Prostate gland (tissue), 2 donors: ENCODE results near the gene SLFN12. TPM values are rescaled to one million over a fixed set of nuclear protein-coding genes. Genes with fewer than 3 reads are reported as not detected.

ENCODE experiments used
- DNase-seq: peaks from one replicate; pipeline ENCODE4 v3.0.0-alpha.2; 2019; ENCODE audit warnings: low spot score
- H3K27ac ChIP-seq, 2 donors: fragments of 200-600 bp; sonication (generic); 2 replicates each; pipeline ENCODE4 v1.5.1; 2017 to 2019
- H3K27me3 ChIP-seq: fragments of 200-600 bp; sonication (generic); replicated peaks from 2 replicates; pipeline ENCODE4 v1.5.1; 2019; ENCODE audit not compliant: insufficient read depth
- H3K36me3 ChIP-seq, 2 donors: fragments of 200-600 bp; sonication (generic); 1 replicate in 1 of 2; 2 replicates in 1 of 2; pipeline versions ENCODE4 v1.5.1 to v1.8.1; 2017 to 2019
- H3K4me1 ChIP-seq: fragments of 200-600 bp; sonication (generic); replicated peaks from 2 replicates; pipeline ENCODE4 v1.5.1; 2019
- H3K4me3 ChIP-seq, 2 donors: fragments of 200-600 bp; sonication (generic); 2 replicates each; pipeline ENCODE4 v1.5.1; 2017 to 2019
- H3K9me3 ChIP-seq: fragments of 200-600 bp; sonication (generic); 2 replicates; pipeline ENCODE4 v1.5.1; 2017
- POLR2A ChIP-seq: fragments of 450-650 bp; IDR thresholded peaks from one replicate; pipeline ENCODE4 v1.6.1; 2016; ENCODE audit warnings: antibody characterized with exemption, mild to moderate bottlenecking
- POLR2AphosphoS5 ChIP-seq: sonication (generic); formaldehyde crosslinking; IDR thresholded peaks from one replicate; pipeline ENCODE4 v1.6.1; 2017; ENCODE audit warnings: antibody characterized with exemption
- WGBS: methylation state at CpG from one replicate; pipeline ENCODE4 v1.1.5; 2018; 5-methylcytosine and 5-hydroxymethylcytosine counted together
- intact Hi-C: fragments of 100-400 bp; cut with DNase I; formaldehyde crosslinking; loops from one replicate; pipeline ENCODE4 v1.14.2; 2022
- total RNA-seq, 2 donors: library from RNA; depleted of rRNA; stranded (reverse); fragments of >200 nt; gene quantifications; one replicate each; pipeline ENCODE4 v1.1.0, GENCODE V29; 2016
- TF ChIP-seq, protein P1 (sequence below), 4 experiments: fragments of 200-600 bp in 2 of 4; fragments of 450-650 bp in 2 of 4; sonication (generic) in 2 of 4; IDR thresholded peaks; 1 replicate in 3 of 4; 2 replicates in 1 of 4; pipeline ENCODE4 v1.5.1; 2016 to 2019; ENCODE audit warnings: antibody characterized with exemption in 4 of 4, mild to moderate bottlenecking in 2 of 4, moderate library complexity in 2 of 4

Gene SLFN12
- total RNA-seq = 1 to 10 TPM; 4.9 to 5.2 TPM

DNA sequence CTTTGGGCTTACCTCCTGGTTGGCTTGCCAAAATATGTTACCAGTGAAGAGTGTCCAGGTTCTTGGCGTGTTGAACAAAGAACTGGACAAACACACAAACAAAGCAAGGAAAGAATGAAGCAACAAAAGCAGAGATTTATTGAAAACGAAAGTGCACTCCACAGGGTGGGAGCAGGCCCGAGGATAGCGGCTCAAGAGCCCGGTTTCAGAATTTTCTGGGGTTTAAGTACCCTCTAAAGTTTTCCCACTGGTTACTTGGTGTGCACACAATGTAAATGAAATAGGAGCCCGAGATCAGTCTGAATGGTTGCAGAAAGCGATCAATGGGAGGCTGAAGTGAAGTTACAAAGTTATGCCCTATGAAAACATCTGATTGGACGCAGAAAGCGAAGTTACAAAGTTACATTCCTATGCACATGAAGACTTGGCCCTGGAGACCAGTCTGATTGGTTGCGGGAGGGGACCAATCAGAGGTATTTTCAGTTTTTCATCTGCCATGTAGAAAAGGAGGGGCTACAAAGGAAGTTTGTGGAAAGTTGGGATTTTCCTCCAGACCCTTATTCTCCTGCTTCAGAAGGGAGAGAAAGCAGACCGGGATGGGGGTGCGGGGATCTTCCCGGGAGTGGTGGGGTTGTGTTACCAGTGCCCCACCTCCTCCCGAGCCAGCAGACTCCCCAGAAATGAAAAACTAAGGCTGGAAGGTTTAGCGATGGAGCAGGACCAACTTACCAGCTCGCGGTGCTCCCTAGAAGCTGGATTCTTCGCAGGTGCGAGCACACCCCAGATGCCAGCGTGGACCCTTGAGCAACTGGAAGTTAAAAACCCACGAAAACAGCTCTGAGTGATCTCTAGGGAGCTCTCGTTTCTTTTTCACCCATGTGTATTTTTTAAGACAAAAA, at the start of gene SLFN12:
Gene SLFN12, minus strand, starts transcription at position 325 of the 899 bp plus-strand sequence. CDS start 9,472 bp downstream, outside the sequence.
- no peak for DNase-seq
- 52% methylated on average over 22 of the region's 22 CpGs for WGBS
- Histone ChIP-seq H3K9me3 (no peaks in the 10 kb centered on the region), H3K27ac (peak within 1 kb of the TSS; percentile 61 to 70), H3K36me3 (no peaks in the 10 kb centered on the region), H3K27me3 (no peaks in the 10 kb centered on the region), H3K4me3 (peak within 1 kb of the TSS; percentile 34 to 36), H3K4me1 (no peaks in the 10 kb centered on the region)
- intact Hi-C loops = no loop called here
- peak; percentile 61 for TF ChIP-seq POLR2AphosphoS5
- no peak for TF ChIP-seq POLR2A

DNA sequence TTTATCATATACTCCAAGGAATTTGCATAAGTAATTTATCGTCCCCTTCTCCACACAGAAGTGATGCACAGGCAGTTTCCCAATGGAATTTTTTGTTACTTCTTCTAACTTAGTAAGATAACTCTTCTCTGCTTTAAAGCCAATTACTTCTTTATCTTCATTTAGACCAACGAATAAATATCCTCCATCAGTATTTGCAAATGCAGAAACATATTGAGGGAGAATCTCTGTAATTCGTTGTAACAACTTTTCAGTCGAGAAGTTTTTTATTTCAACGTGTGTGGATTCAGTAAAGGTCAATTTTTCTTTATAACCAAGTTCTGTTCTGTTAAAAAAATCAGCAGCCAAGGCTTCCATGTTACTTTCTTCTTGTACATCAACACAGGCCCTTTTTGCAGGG, 47.0 kb upstream of the SLFN12 start:
- Histone ChIP-seq H3K27ac (no peak overlapping the region), H3K4me3 (no peak overlapping the region), H3K27me3 (no peaks in the 10 kb centered on the region), H3K9me3 (no peaks in the 10 kb centered on the region), H3K36me3 (no peaks in the 10 kb centered on the region), H3K4me1 (no peaks in the 10 kb centered on the region)
- intact Hi-C loops = no loop called here
- 68% methylated on average over 5 of the region's 5 CpGs for WGBS
- TF ChIP-seq, protein P1, sequence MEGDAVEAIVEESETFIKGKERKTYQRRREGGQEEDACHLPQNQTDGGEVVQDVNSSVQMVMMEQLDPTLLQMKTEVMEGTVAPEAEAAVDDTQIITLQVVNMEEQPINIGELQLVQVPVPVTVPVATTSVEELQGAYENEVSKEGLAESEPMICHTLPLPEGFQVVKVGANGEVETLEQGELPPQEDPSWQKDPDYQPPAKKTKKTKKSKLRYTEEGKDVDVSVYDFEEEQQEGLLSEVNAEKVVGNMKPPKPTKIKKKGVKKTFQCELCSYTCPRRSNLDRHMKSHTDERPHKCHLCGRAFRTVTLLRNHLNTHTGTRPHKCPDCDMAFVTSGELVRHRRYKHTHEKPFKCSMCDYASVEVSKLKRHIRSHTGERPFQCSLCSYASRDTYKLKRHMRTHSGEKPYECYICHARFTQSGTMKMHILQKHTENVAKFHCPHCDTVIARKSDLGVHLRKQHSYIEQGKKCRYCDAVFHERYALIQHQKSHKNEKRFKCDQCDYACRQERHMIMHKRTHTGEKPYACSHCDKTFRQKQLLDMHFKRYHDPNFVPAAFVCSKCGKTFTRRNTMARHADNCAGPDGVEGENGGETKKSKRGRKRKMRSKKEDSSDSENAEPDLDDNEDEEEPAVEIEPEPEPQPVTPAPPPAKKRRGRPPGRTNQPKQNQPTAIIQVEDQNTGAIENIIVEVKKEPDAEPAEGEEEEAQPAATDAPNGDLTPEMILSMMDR (IDR thresholded peaks at IDR 0.05) = no peak
- no peak for TF ChIP-seq POLR2AphosphoS5
- TF ChIP-seq POLR2A = no peak
- no peak for DNase-seq

DNA sequence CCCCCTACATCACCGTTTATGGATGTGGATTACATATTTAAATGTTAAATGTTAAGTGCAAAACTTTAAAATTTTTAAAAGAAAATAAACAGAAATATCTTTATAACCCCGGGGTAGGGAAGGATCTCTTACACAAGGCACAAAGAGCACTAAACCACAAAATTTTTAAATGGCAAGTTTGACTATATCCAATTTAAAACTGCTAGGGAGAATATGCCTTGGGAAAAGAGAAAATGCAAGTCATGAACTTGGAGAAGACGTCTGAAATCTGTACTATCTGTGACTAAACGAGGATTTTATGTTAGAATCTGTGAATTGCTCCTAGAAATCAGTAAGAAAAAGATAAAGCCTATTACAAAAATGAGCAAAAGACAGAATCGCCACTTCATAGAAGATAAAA, 44.9 kb upstream of the SLFN12 start:
- 56% methylated on average over 5 of the region's 5 CpGs for WGBS

DNA sequence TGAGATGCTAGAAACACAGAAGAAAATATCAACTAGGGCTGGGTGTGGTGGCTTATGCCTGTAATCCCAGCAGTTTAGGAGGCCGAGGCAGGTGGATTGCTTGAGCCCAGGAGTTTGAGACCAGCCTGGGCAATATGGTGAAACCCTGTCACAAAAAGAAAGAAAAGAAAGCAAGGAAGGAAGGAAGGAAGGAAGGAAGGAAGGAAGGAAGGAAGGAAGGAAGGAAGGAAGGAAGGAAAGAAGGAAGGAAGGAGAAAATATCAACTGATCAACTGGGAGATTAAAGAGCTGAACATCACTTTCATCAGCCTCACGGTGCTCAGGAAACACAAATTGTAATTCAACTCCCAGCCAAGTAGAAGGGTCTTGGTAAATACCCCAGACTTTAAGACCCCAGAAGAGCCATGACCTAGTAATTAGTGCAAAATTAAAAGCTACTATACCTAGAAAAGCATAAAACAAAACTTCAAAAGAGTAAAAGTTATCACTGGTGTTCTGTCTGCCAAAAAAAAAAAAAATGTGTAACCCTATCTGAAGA, 44.1 kb upstream of the SLFN12 start:
- no peaks in the 10 kb centered on the region for H3K9me3 ChIP-seq
- H3K36me3 ChIP-seq = no peaks in the 10 kb centered on the region
- no peak for DNase-seq
- WGBS = 59% methylated on average over 2 of the region's 2 CpGs
- no peak overlapping the region for H3K27ac ChIP-seq
- TF ChIP-seq, protein P1 (IDR thresholded peaks at IDR 0.05) = no peak
- TF ChIP-seq POLR2A (no peak), POLR2AphosphoS5 (no peak)
- H3K27me3 ChIP-seq = no peaks in the 10 kb centered on the region
- intact Hi-C loops = no loop called here
- H3K4me1 ChIP-seq = no peaks in the 10 kb centered on the region
- H3K4me3 ChIP-seq = no peak overlapping the region

More for the DNA sequence above, 44.9 kb upstream of the SLFN12 start:
- no peaks in the 10 kb centered on the region for H3K4me1 ChIP-seq
- H3K27me3 ChIP-seq = no peaks in the 10 kb centered on the region
- no peak overlapping the region for H3K27ac ChIP-seq
- intact Hi-C loops = no loop called here
- TF ChIP-seq POLR2AphosphoS5 (no peak), POLR2A (no peak)
- TF ChIP-seq, protein P1 (IDR thresholded peaks at IDR 0.05) = no peak
- H3K4me3 ChIP-seq = no peak overlapping the region
- no peak for DNase-seq
- no peaks in the 10 kb centered on the region for H3K36me3 ChIP-seq
- no peaks in the 10 kb centered on the region for H3K9me3 ChIP-seq

DNA sequence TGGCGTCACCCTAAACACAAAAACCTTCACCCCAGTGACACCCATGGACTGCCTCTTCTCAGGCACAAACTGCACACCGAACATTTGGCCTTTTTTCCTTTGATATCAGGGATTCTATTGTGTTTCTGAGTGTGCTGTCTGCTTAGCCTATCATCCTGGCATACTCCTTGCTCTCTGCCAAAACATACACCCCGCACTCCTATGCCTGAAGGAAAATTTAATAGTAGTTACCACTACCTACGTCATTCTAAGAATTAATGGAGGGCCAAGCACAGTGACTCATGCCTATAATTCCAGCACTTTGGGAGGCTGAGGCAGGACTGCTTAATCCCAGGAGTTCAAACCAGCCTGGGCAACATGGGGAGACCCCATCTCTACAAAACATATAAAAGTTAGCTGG, 36.2 kb upstream of the SLFN12 start:
- intact Hi-C loops = no loop called here
- Histone ChIP-seq H3K27me3 (no peaks in the 10 kb centered on the region), H3K4me3 (no peak overlapping the region), H3K4me1 (no peaks in the 10 kb centered on the region), H3K27ac (no peak overlapping the region), H3K36me3 (no peaks in the 10 kb centered on the region), H3K9me3 (no peaks in the 10 kb centered on the region)
- no peak for DNase-seq
- WGBS = 72% methylated on average over 4 of the region's 4 CpGs
- TF ChIP-seq POLR2AphosphoS5 (no peak), POLR2A (no peak)
- TF ChIP-seq, protein P1 (IDR thresholded peaks at IDR 0.05) = no peak
